Activated CD4-positive, alpha-beta memory T cell treated with anti-CD3 and anti-CD28 coated beads, Interleukin-2, amount 10 ng/mL, durations not matched to agents 7 days and 5 days (primary cell): ENCODE data around the gene OR56A3. TPM values are rescaled to one million over a fixed set of nuclear protein-coding genes. Genes with fewer than 3 reads are reported as not detected.

Source experiments
- CTCF ChIA-PET: fragments of 350-600 bp; sonication (Branson Sonifier 250); formaldehyde crosslinking; loops from one replicate; lab custom pipeline; 2021; ENCODE audit warnings: antibody characterized with exemption, inconsistent platforms; lab: Charles Lee
- POLR2A ChIA-PET: fragments of 350-600 bp; sonication (Branson Sonifier 250); formaldehyde crosslinking; loops from one replicate; lab custom pipeline; 2021; ENCODE audit warnings: antibody characterized with exemption; lab: Charles Lee
- DNase-seq: peaks from one replicate; pipeline ENCODE4 v3.0.0-alpha.2; 2020
- H3K27ac Mint-ChIP-seq: one replicate; pipeline ENCODE4 v1.8.0; 2021; ENCODE audit warnings: mild to moderate bottlenecking, mixed read lengths
- H3K27me3 Mint-ChIP-seq: one replicate; pipeline ENCODE4 v1.8.0; 2021; ENCODE audit warnings: mixed read lengths
- H3K36me3 Mint-ChIP-seq: one replicate; pipeline ENCODE4 v1.8.0; 2021; ENCODE audit warnings: low read depth, mixed read lengths
- H3K4me1 Mint-ChIP-seq: one replicate; pipeline ENCODE4 v1.8.0; 2021; ENCODE audit warnings: mixed read lengths
- H3K4me3 Mint-ChIP-seq: one replicate; pipeline ENCODE4 v1.8.0; 2021; ENCODE audit warnings: mild to moderate bottlenecking, mixed read lengths
- H3K9me3 Mint-ChIP-seq: one replicate; pipeline ENCODE4 v1.8.0; 2021; ENCODE audit warnings: mixed read lengths
- total RNA-seq, 2 experiments: library from RNA; stranded (reverse); gene quantifications; one replicate each; pipeline ENCODE4 v1.2.3, GENCODE V29; 2021

The OR56A3 gene
- total RNA-seq, 2 experiments from 2014 or later, result not detected

- CTCF ChIA-PET, result interaction anchor here (1.3 to 1.7 kb wide), 3 partner anchors 324 to 370 kb away, joined by 3 to 6 read pairs (median 4); no protein-coding TSS in a partner anchor
Measured at GRCh38 chr11:5992604-5993251, 50.7 kb downstream of the OR56A3 start.

GRCh38 chr11:5994791-5995190 lies 52.7 kb downstream of the OR56A3 start:
- CTCF ChIA-PET, result interaction anchor here (1.1 kb wide), 1 partner anchor 368 kb away, joined by 3 read pairs; no protein-coding TSS in a partner anchor
- Mint-ChIP-seq H3K27me3 (peaks cover 2% of the 10 kb centered on the region), H3K27ac (no peak overlapping the region), H3K4me1 (no peaks in the 10 kb centered on the region), H3K36me3 (no peaks in the 10 kb centered on the region), H3K9me3 (no peaks in the 10 kb centered on the region), H3K4me3 (no peak overlapping the region)
- POLR2A ChIA-PET, result no interaction called here
- no peak for DNase-seq

More at GRCh38 chr11:5992604-5993251, 50.7 kb downstream of the OR56A3 start:
- no peak for DNase-seq
- no peaks in the 10 kb centered on the region for H3K36me3 Mint-ChIP-seq
- peaks cover 7% of the 10 kb centered on the region for H3K27me3 Mint-ChIP-seq
- no peak overlapping the region for H3K4me3 Mint-ChIP-seq
- H3K9me3 Mint-ChIP-seq, result no peaks in the 10 kb centered on the region
- POLR2A ChIA-PET, result no interaction called here
- no peaks in the 10 kb centered on the region for H3K4me1 Mint-ChIP-seq
- H3K27ac Mint-ChIP-seq, result no peak overlapping the region

Other genes starting within 250 kb of the OR56A3 start
- gene OR56B1, start 205.8 kb upstream of the OR56A3 start, total RNA-seq, result under 1 TPM; 0.30 to 0.50 TPM
- gene OR52N4, start 188.0 kb upstream of the OR56A3 start, total RNA-seq, result 1 to 10 TPM; 1.5 to 1.9 TPM
- gene OR52N5, start 158.9 kb upstream of the OR56A3 start, total RNA-seq, result not detected
- gene OR52N1, start 151.0 kb upstream of the OR56A3 start, total RNA-seq, result not detected
- gene OR52N2, start 133.3 kb upstream of the OR56A3 start, total RNA-seq, result not detected
- gene OR52E6, start 100.4 kb upstream of the OR56A3 start, total RNA-seq, result not detected
- gene OR52E8, start 84.6 kb upstream of the OR56A3 start, total RNA-seq, result not detected
- not detected for gene OR52E4, start 61.6 kb upstream of the OR56A3 start, total RNA-seq
- gene OR52E5, start 49.0 kb upstream of the OR56A3 start, total RNA-seq, result not detected
- gene OR56A5, start 26.2 kb downstream of the OR56A3 start, total RNA-seq, result not detected
- gene OR52L1, start 44.7 kb downstream of the OR56A3 start, total RNA-seq, result not detected
- gene OR56A4, start 64.7 kb downstream of the OR56A3 start, total RNA-seq, result under 1 TPM in 1 of 2 experiments, not detected in 1; 0.05 TPM
- gene OR56A1, start 88.5 kb downstream of the OR56A3 start, total RNA-seq, result not detected
- gene OR56B4, start 165.4 kb downstream of the OR56A3 start, total RNA-seq, result not detected
- gene OR52B2, start 228.1 kb downstream of the OR56A3 start, total RNA-seq, result not detected